Measurements from ENCODE around the gene SLC2A11.
A peak's percentile ranks its signal among the peaks of the same experiment; 100 is the strongest.

SLC2A11 gene

DNA sequence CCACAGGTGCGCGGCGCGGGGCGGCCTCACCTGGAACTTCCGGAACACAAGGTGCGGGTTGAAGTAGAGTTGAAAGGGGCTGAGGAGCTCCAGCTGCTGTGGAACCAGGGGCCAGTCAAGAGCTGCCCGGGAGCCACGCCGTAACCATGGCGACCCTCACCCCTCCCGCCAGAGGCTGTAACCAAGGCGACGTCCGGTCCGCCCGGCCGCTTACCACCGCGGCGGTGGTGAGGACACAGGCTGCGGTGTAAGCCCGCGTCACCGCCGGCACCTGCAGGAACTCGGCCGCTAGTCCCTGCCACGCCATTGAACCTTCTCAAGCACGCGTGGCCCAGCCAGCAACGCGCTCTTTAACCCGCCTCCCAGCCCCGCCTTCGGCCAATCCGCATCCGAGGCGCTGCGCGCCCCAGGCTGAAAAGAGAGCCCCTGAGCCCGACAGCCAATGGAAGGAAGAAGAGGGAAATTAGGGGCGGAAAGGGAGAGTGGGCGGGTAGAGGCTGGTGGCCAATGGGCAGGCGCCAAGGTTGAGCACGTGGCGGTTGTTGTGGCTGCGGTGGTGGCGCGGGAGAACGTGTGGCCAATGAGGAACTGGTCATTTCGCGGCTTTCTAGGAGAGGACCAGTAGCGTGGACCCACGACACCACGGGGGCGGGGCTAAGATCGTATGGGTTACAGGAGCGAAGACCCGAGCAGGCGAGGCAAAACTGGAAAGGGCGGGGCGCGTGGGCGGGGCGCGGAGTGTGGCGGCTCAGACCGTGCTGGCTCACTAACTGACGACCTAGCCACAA, 18.8 kb upstream of the SLC2A11 start, which contains the start of gene DERL3:
Gene DERL3, minus strand, starts transcription at position 326 of the 788 bp plus-strand sequence. Its CDS starts 19 bp downstream, at position 307.
- Histone ChIP-seq H3K4me1 (ENCODE audit: control insufficient read depth, insufficient read depth, low read length) (peaks cover 12% of the 10 kb centered on the region), H3K27ac (ENCODE audit: low read depth, low read length) (no peak within 1 kb of the TSS), H3K27me3 (ENCODE audit: control insufficient read depth, insufficient read depth, low read length) (peaks cover 12% of the 10 kb centered on the region; the same call in 1 of the 2 replicates), H3K9me3 (ENCODE audit: control insufficient read depth, insufficient read depth, low read depth, low read length) (no peaks in the 10 kb centered on the region), H3K4me3 (ENCODE audit: low read depth, low read length) (peak within 1 kb of the TSS; percentile 77), H3K36me3 (ENCODE audit: control insufficient read depth, insufficient read depth, low read length) (peaks cover 23% of the 10 kb centered on the region), H3K9ac (ENCODE audit: low read length) (peak within 1 kb of the TSS; percentile 59)

DNA sequence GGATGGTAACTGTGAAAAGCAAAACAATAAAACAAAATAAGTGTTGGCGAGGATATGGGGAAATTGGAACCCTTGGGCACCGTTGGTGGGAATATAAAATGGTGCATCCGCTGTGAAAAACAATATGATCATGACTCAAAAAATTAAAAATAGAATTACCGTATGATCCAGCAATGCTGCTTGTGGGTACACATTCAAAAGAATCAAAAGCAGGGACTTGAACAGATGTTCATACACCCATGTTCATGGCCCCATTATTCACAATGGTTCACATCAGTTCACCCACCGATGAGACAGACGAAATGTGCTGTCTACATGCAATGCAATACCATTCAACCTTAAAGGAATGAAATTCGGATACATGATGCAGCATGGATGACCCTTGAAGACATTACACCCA, 17.6 kb upstream of the SLC2A11 start:
- H3K27me3 ChIP-seq (ENCODE audit: control insufficient read depth, insufficient read depth, low read length): peaks cover 12% of the 10 kb centered on the region; the same call in 1 of the 2 replicates
- peaks cover 14% of the 10 kb centered on the region for H3K4me1 ChIP-seq (ENCODE audit: control insufficient read depth, insufficient read depth, low read length)
- H3K4me3 ChIP-seq (ENCODE audit: low read depth, low read length): no peak overlapping the region
- H3K36me3 ChIP-seq (ENCODE audit: control insufficient read depth, insufficient read depth, low read length): peaks cover 15% of the 10 kb centered on the region
- H3K9me3 ChIP-seq (ENCODE audit: control insufficient read depth, insufficient read depth, low read depth, low read length): no peaks in the 10 kb centered on the region
- H3K9ac ChIP-seq (ENCODE audit: low read length): no peak overlapping the region
- H3K27ac ChIP-seq (ENCODE audit: low read depth, low read length): no peak overlapping the region

DNA sequence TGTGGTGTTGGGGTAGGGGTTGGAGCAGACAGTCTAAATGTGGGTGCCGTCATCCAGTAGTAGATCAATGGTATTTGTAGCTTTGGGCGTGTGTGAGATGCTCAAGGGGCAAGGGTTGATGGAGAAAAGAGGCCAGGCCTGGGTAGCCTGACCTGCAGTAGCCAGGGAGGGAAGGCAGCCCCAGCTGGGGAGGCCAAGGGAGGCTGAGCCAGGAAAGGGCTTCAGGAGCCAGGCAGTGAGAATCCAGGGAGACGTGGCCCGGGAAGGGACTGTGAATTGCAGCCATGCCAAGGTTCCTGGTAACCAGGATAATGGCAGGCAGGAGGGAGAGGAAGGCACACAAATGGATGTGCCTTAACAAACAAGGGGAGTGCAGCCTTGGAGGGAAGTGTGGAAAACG, 16.4 kb upstream of the SLC2A11 start:
- peaks cover 27% of the 10 kb centered on the region for H3K4me1 ChIP-seq (ENCODE audit: control insufficient read depth, insufficient read depth, low read length)

DNA sequence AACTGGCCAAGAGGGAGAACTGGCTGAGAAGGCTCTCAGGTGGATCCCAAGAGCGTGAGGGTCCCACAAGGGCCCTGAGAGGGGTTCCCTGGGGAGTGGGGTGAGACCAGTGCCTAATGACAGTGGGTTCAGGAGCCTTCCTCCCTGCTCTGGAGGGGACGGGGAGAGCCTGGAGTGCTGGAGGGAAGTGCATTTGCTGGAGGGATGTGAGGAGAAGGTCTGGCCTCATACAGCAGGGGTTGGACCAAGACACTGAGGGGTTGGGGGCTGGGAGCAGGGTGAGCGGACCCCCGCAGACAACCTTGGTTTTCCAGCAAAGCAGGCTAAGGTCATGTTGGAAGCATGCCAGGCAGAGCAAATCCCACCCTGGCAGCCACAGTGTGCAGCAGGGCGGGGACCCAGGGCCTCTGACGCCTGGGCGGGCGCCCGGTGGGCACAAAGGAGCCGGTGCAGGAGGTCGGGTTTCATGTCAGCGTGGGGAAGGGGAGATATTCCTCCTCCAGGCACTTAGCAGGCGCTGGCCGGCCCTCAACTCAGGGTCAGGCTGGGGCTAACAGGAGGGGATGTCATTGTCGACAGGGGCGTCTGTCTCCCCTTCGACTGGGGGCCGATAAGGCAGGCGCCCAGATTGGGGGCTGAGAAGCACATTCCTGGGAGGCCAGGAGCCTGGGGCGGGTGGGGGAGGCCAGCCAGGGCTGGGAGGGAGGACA, 15.8 kb upstream of the SLC2A11 start:
- H3K4me3 ChIP-seq (ENCODE audit: low read depth, low read length): no peak overlapping the region
- H3K4me1 ChIP-seq (ENCODE audit: control insufficient read depth, insufficient read depth, low read length): peaks cover 33% of the 10 kb centered on the region
- H3K36me3 ChIP-seq (ENCODE audit: control insufficient read depth, insufficient read depth, low read length): no peaks in the 10 kb centered on the region
- peaks cover 12% of the 10 kb centered on the region; the same call in 1 of the 2 replicates for H3K27me3 ChIP-seq (ENCODE audit: control insufficient read depth, insufficient read depth, low read length)
- H3K9me3 ChIP-seq (ENCODE audit: control insufficient read depth, insufficient read depth, low read depth, low read length): no peaks in the 10 kb centered on the region
- H3K9ac ChIP-seq (ENCODE audit: low read length): no peak overlapping the region
- H3K27ac ChIP-seq (ENCODE audit: low read depth, low read length): no peak overlapping the region

More for the DNA sequence above, 16.4 kb upstream of the SLC2A11 start:
- Histone ChIP-seq H3K9ac (ENCODE audit: low read length) (no peak overlapping the region), H3K9me3 (ENCODE audit: control insufficient read depth, insufficient read depth, low read depth, low read length) (no peaks in the 10 kb centered on the region), H3K36me3 (ENCODE audit: control insufficient read depth, insufficient read depth, low read length) (peaks cover 2% of the 10 kb centered on the region), H3K27me3 (ENCODE audit: control insufficient read depth, insufficient read depth, low read length) (peaks cover 12% of the 10 kb centered on the region; the same call in 1 of the 2 replicates), H3K4me3 (ENCODE audit: low read depth, low read length) (no peak overlapping the region), H3K27ac (ENCODE audit: low read depth, low read length) (no peak overlapping the region)

DNA sequence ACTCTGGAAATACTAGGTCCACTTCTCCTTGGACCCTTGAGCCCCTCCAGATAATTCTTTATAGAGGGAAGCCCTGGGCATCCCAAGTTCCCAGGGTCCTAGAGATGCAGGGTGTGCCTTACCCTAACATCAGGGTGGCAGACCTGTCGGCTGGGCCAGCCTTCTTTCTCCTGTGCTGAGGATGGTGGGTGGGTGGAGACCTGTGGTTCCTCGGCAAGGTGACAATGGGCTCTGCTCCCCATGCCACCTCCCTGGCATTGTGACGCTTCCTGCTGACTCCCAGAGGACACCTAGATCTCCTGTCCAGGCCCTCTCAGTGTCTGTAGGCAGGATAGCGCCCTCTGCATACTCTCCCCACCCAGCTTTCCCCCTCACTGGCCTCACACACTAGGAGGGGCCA, 15.1 kb upstream of the SLC2A11 start:
- H3K4me3 ChIP-seq (ENCODE audit: low read depth, low read length): no peak overlapping the region
- peaks cover 12% of the 10 kb centered on the region; the same call in 1 of the 2 replicates for H3K27me3 ChIP-seq (ENCODE audit: control insufficient read depth, insufficient read depth, low read length)
- no peak overlapping the region for H3K27ac ChIP-seq (ENCODE audit: low read depth, low read length)
- no peak overlapping the region for H3K9ac ChIP-seq (ENCODE audit: low read length)
- H3K9me3 ChIP-seq (ENCODE audit: control insufficient read depth, insufficient read depth, low read depth, low read length): no peaks in the 10 kb centered on the region
- peaks cover 32% of the 10 kb centered on the region for H3K4me1 ChIP-seq (ENCODE audit: control insufficient read depth, insufficient read depth, low read length)
- H3K36me3 ChIP-seq (ENCODE audit: control insufficient read depth, insufficient read depth, low read length): no peaks in the 10 kb centered on the region

DNA sequence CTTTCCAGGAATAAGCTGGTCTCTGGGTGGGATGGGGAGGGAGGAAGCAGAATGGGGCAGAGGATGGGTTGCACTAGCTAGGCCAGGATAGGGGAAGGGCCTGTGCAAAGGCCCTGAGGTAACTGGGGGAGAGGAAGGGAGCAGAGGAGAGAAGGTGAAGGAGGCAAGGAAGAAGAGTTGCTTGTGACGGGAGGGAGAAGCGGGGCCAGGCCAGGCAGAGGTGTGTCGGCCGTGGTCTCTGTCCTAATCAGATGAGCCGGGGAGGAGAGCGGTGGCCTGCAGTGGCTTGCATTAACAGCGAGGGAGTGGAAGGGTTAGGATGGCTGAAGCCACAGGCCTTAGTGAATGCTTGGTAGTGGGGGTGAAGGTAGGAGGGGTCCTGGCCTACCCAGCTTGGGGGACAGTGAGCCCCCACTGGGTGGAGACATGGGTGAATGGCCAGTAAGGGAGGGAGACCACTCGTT, 12.9 kb upstream of the SLC2A11 start:
- Histone ChIP-seq H3K27ac (ENCODE audit: low read depth, low read length) (no peak overlapping the region), H3K4me3 (ENCODE audit: low read depth, low read length) (no peak overlapping the region), H3K36me3 (ENCODE audit: control insufficient read depth, insufficient read depth, low read length) (no peaks in the 10 kb centered on the region), H3K9me3 (ENCODE audit: control insufficient read depth, insufficient read depth, low read depth, low read length) (no peaks in the 10 kb centered on the region), H3K9ac (ENCODE audit: low read length) (no peak overlapping the region), H3K4me1 (ENCODE audit: control insufficient read depth, insufficient read depth, low read length) (peaks cover 42% of the 10 kb centered on the region), H3K27me3 (ENCODE audit: control insufficient read depth, insufficient read depth, low read length) (peaks cover 12% of the 10 kb centered on the region; the same call in 1 of the 2 replicates)

DNA sequence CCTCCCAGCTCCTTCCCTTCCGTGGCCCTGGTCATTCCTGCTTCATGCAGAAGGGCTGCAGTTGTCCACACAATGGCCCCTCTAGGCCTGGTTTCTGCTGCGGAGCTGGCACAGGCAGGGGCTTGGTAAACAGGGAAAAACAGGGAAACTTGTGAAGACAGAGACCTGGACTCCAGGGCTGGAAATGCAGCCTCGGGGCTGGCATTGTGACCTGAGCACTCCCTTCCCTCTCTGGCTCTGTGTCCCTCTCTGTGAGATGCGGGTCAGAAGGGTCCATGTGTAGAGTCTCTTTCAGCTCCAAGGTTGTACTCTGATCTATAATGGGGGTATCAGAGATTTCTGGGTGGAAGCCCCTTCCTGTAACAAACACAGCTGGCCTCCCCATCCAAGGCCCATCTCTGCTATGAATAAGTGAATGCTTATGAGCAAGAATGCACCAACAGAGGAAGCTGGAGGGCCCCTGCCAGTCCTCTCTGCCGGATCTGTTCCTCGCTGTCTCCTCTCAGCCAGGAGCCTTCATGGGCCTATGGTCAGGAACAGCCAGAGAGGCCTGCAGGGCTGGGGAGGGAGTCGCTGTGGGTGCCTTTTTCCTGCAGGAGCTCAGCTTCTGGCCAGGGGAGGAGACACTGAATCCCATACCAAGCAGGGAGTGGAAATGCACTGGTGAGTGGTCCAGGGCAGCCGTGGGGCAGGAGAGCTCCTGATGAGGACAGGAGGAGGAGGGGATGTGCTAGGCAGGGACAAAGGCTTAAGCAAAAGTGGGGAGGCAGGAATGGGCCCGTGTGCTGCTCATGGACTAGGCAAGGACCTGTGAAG, 12.2 kb upstream of the SLC2A11 start:
- H3K36me3 ChIP-seq (ENCODE audit: control insufficient read depth, insufficient read depth, low read length): no peaks in the 10 kb centered on the region
- H3K4me1 ChIP-seq (ENCODE audit: control insufficient read depth, insufficient read depth, low read length): peaks cover 42% of the 10 kb centered on the region
- H3K9me3 ChIP-seq (ENCODE audit: control insufficient read depth, insufficient read depth, low read depth, low read length): no peaks in the 10 kb centered on the region
- no peak overlapping the region for H3K27ac ChIP-seq (ENCODE audit: low read depth, low read length)
- no peak overlapping the region for H3K4me3 ChIP-seq (ENCODE audit: low read depth, low read length)
- no peak overlapping the region for H3K9ac ChIP-seq (ENCODE audit: low read length)
- peaks cover 9% of the 10 kb centered on the region; the same call in 1 of the 2 replicates for H3K27me3 ChIP-seq (ENCODE audit: control insufficient read depth, insufficient read depth, low read length)

DNA sequence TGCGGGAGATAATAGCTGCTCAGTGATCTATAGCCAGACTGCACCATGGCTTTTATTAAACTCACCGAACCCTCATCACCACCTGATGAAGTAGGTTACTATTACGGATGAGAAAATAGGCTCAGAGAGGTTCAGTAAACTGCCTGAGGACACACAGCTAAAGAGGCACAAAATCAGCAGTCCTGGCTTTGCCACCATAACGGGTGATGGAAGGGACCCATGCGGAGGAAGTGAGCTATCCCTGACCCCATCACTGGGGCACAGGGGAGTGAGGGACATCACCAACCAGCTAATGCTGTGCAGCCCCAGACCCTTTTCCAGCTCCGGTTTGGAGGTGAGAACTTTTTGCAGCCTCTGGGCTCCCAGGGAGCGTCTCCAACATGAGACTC, 11.6 kb upstream of the SLC2A11 start:
- peaks cover 42% of the 10 kb centered on the region for H3K4me1 ChIP-seq (ENCODE audit: control insufficient read depth, insufficient read depth, low read length)
- H3K4me3 ChIP-seq (ENCODE audit: low read depth, low read length): no peak overlapping the region
- no peaks in the 10 kb centered on the region for H3K36me3 ChIP-seq (ENCODE audit: control insufficient read depth, insufficient read depth, low read length)
- no peak overlapping the region for H3K9ac ChIP-seq (ENCODE audit: low read length)
- H3K27ac ChIP-seq (ENCODE audit: low read depth, low read length): no peak overlapping the region
- peaks cover 8% of the 10 kb centered on the region; the same call in 1 of the 2 replicates for H3K27me3 ChIP-seq (ENCODE audit: control insufficient read depth, insufficient read depth, low read length)
- H3K9me3 ChIP-seq (ENCODE audit: control insufficient read depth, insufficient read depth, low read depth, low read length): no peaks in the 10 kb centered on the region

DNA sequence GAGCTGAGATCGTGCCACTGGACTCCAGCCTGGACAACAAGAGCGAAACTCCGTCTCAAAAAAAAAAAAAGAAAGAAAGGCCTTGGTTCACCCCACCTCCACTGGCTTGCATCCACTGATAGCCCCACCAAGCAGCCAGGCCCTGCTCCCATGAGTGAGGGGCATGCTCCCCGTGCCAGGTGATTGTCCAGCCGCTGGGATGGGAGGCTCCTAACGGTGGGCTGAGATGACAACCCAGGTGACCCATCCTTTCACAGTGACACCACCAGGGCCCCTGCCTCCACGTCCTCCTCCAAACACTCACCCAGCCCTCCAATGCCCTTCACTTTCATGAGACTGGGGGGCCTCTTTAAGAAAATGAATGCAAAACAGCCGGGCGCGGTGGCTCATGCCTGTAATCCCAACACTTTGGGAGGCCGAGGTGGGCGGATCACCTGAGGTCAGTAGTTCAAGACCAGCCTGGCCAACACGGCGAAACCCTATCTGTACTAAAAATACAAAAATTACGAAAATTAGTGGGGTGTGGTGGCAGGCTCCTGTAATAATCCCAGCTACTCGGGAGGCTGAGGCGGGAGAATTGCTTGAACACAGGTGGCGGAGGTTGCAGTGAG, 10.3 kb upstream of the SLC2A11 start:
- Histone ChIP-seq H3K4me1 (ENCODE audit: control insufficient read depth, insufficient read depth, low read length) (peaks cover 42% of the 10 kb centered on the region), H3K9me3 (ENCODE audit: control insufficient read depth, insufficient read depth, low read depth, low read length) (no peaks in the 10 kb centered on the region), H3K36me3 (ENCODE audit: control insufficient read depth, insufficient read depth, low read length) (no peaks in the 10 kb centered on the region), H3K4me3 (ENCODE audit: low read depth, low read length) (no peak overlapping the region), H3K27me3 (ENCODE audit: control insufficient read depth, insufficient read depth, low read length) (no peaks in the 10 kb centered on the region), H3K9ac (ENCODE audit: low read length) (no peak overlapping the region), H3K27ac (ENCODE audit: low read depth, low read length) (no peak overlapping the region)

Measured in HUES6 (cell line).